Neural cell (in vitro differentiated cells): ENCODE data around the gene C2orf68.

Experiments
- CTCF ChIP-seq: fragments of 450-650 bp; IDR thresholded peaks from 2 replicates; pipeline ENCODE4 v1.5.1; 2014; ENCODE audit warnings: antibody characterized with exemption, mild to moderate bottlenecking, moderate library complexity; ENCODE audit not compliant: poor library complexity, severe bottlenecking
- EP300 ChIP-seq: fragments of 450-650 bp; conservative IDR thresholded peaks from 2 replicates; pipeline ENCODE4 v1.6.1; 2014; ENCODE audit warnings: antibody characterized with exemption, mild to moderate bottlenecking, moderate library complexity; ENCODE audit not compliant: poor library complexity, severe bottlenecking
- EZH2 ChIP-seq: fragments of 200-600, 300-800 bp; shearing (Covaris generic), sonication (generic); IDR thresholded peaks from 2 replicates; pipeline ENCODE4 v1.6.1; 2014; ENCODE audit warnings: antibody characterized with exemption, low read length, borderline replicate concordance, mild to moderate bottlenecking; ENCODE audit not compliant: insufficient read depth, poor library complexity, severe bottlenecking
- MXI1 ChIP-seq: fragments of 450-650 bp; conservative IDR thresholded peaks from 2 replicates; pipeline ENCODE4 v1.6.1; 2014; ENCODE audit warnings: antibody characterized with exemption, mild to moderate bottlenecking; ENCODE audit not compliant: poor library complexity, severe bottlenecking
- POLR2AphosphoS5 ChIP-seq: IDR thresholded peaks from 2 replicates; pipeline ENCODE4 v1.6.1; 2012
- REST ChIP-seq: IDR thresholded peaks from 2 replicates; pipeline ENCODE4 v1.6.1; 2012; ENCODE audit warnings: borderline replicate concordance

- no peak for TF ChIP-seq CTCF
- TF ChIP-seq EZH2, result no peak
- TF ChIP-seq MXI1, result no peak
- TF ChIP-seq REST, result no peak
- TF ChIP-seq POLR2AphosphoS5, result no peak
- TF ChIP-seq EP300, result no peak
These were observed 26.1 kb downstream of the C2orf68 start for GRCh38 chr2:85585781-85586105.
